GM19043 (cell line): Measurements from ENCODE around the gene KREMEN1.
"Not testable (repeated sequence)": the region's sequence is repeated elsewhere in the genome, so short reads cannot be mapped to it uniquely, and the experiment has no call there.

Source experiments
- ATAC-seq: cut with Tn5 transposase; IDR thresholded peaks from one replicate; pipeline ENCODE4 v1.9.1; 2021; ENCODE audit warnings: low read depth; ENCODE audit not compliant: unreplicated experiment

The KREMEN1 gene, protein sequence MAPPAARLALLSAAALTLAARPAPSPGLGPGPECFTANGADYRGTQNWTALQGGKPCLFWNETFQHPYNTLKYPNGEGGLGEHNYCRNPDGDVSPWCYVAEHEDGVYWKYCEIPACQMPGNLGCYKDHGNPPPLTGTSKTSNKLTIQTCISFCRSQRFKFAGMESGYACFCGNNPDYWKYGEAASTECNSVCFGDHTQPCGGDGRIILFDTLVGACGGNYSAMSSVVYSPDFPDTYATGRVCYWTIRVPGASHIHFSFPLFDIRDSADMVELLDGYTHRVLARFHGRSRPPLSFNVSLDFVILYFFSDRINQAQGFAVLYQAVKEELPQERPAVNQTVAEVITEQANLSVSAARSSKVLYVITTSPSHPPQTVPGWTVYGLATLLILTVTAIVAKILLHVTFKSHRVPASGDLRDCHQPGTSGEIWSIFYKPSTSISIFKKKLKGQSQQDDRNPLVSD

GRCh38 chr22:29072979-29073617, at the start of gene KREMEN1:
KREMEN1 (plus strand) TSS chr22:29073035; CDS start chr22:29073131, 96 bp downstream.
- no peak for ATAC-seq

GRCh38 chr22:29023172-29023796, 49.6 kb upstream of the KREMEN1 start:
- ATAC-seq, result no peak

DNA sequence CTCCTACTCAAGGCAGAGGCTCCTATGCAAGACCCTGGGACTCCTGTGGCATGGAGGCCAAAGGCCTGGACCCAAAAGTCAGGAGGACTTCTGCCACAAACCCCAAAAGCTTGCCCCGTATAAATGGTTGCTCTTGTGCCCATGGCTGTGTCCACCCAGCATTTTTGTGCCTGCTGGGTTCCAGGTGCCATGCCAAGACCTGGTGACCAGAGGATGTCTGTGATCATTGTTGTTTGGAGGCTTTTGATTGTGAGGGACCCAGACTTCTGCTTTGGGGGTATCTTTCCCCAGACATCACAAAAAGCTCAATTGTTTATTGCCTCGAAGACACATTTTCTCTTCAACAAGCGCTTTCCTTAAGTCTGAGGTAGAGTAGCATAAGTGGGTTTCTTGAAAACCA, 46.3 kb upstream of the KREMEN1 start:
- ATAC-seq, result no peak

GRCh38 chr22:29028468-29028867, 44.4 kb upstream of the KREMEN1 start:
- no peak for ATAC-seq

- ATAC-seq, result no peak
These were observed 43.4 kb upstream of the KREMEN1 start for GRCh38 chr22:29029202-29030000.

GRCh38 chr22:29030016-29030617, 42.7 kb upstream of the KREMEN1 start:
- ATAC-seq, result no peak

DNA sequence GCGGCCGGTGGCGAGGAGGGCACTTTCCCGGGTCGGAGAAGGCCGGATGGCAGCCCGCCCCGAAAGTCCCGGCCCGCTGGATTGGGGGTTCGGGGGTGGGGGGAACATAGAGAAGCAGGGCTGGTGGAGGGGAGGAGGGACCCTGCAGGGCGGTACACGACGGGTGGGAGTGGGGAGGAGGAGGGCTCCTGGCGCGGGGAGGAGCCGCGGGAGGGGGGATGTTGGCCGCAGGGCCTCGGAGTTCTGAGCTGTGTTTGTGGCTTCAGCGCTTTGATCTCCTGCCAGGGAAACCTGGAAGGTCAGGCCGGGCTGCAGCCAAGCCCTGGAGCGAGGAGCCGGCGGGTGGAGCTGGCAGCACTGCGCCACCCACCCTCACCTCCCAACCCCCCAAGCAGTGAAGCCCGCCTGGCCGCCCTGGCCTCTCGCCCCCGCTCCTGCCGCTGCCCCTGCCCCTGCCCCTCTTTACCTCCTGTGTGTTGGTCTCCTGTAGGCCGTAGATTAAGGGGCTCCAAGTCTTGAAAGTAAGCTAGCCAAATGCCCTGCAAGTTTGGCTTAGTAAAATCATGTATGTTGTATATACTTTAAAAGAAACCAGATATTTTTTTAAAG, 42.1 kb upstream of the KREMEN1 start:
- ATAC-seq, result no peak

- ATAC-seq, result no peak
These were observed 41.4 kb upstream of the KREMEN1 start for GRCh38 chr22:29031227-29032011.

- ATAC-seq, result no peak
These were observed 40.8 kb upstream of the KREMEN1 start for GRCh38 chr22:29032014-29032475.

DNA sequence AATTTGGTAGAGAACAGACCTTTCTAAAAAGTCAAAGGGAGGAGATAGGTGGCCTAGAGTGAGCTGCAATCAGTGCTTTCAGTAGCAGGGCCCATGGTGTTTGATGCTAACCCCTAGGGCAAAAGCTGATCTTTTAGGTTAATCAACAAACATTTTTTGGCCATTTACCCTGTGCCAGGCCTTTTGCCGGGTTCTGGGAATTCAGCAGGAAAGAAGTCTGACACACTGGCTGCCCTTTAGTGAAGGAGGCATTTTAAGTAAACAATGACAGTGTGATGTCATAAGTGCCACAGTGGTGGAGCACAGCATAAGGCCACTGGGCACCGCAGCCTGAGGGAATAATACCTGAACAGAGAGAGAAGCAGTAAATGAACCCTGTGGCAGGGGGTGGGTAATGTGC, 40.3 kb upstream of the KREMEN1 start:
- ATAC-seq, result no peak

- no peak for ATAC-seq
These were observed 35.4 kb upstream of the KREMEN1 start for GRCh38 chr22:29037340-29037932.

DNA sequence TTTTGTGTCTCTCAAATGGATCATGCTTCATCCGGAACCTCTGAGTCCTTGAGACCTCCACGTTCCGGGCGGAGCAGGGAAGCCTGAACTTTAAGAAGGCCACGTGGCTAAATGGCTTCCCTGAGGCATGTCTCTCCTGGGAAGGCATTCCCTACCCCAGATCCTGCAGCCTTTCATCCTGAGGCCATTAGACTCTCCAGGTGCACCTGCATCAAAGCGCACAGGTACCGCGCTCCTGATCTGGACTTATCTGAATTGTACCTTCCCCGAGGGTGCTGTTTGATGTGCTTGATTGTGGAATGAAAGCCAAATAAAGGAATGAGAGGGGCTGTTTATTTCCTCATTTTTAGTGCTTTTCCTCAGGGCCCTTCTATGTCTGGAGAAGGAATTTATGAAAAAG, 33.7 kb upstream of the KREMEN1 start:
- ATAC-seq, result no peak

GRCh38 chr22:29039684-29040083, 33.2 kb upstream of the KREMEN1 start:
- not testable (repeated sequence) for ATAC-seq

GRCh38 chr22:29040385-29041275, 32.2 kb upstream of the KREMEN1 start:
- no peak for ATAC-seq

- ATAC-seq, result no peak
These were observed 31.4 kb upstream of the KREMEN1 start for GRCh38 chr22:29041408-29041807.

- ATAC-seq, result no peak
These were observed 28.8 kb upstream of the KREMEN1 start for GRCh38 chr22:29043906-29044575.

GRCh38 chr22:29044657-29045176, 28.1 kb upstream of the KREMEN1 start:
- no peak for ATAC-seq
